ENCODE measurements around the gene LTBP2. TPM values are rescaled to one million over a fixed set of nuclear protein-coding genes. Genes with fewer than 3 reads are reported as not detected.

The LTBP2 gene
- total and polyA plus RNA-seq, 2 experiments from 2014 or later: 73.5 to 456 TPM

DNA sequence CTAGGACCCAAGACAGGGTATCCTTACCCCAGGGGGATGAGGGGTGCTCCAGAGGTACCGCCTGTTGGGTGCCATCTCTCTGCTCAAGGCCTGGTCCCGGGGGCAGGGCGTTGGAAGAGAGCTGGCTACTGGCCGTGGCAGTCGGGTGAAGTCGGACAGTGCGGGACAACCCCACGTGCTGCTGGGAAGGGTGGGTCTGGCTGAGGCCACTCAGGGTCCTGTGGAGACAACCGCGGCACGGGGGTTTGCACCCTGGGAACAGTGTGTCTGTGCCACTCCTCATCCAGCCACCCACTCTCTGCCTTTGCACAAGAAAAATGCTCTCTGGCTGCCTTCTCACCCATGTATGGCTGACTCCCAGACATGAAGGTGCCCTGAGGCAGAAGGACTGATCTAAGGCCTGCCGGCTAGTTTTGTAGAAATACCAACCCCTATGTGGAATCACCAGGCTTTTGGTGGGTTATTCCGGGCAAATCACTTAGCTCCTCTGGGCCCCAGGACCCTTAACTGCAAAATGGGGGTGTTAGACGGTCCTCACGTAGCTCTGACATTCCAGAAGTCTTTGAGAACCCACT, 56.5 kb downstream of the LTBP2 start:
- Histone ChIP-seq H3K27ac (no peak overlapping the region), H3K27me3 (replicated peaks; ENCODE audit: insufficient read depth) (no peaks in the 10 kb centered on the region), H4K20me1 (ENCODE audit: insufficient read depth) (no peaks in the 10 kb centered on the region), H3F3A (ENCODE audit: insufficient read depth) (peaks cover 25% of the 10 kb centered on the region), H3K4me3 (no peak overlapping the region), H3K9me3 (ENCODE audit: low read depth) (no peaks in the 10 kb centered on the region), H3K79me2 (ENCODE audit: insufficient read depth) (peaks cover 59% of the 10 kb centered on the region), H3K9ac (no peak overlapping the region), H3K9me2 (ENCODE audit: insufficient read depth) (no peaks in the 10 kb centered on the region), H3K4me2 (ENCODE audit: unreplicated experiment) (no peak overlapping the region), H3K4me1 (ENCODE audit: insufficient read depth) (peaks cover 33% of the 10 kb centered on the region), H2AFZ (no peak overlapping the region), H3K36me3 (ENCODE audit: low read depth) (peaks cover 5% of the 10 kb centered on the region; the same call in 1 of the 2 replicates)
- TF ChIP-seq EZH2phosphoT487 (IDR thresholded peaks at IDR 0.05; ENCODE audit: insufficient read depth, low read depth): no peak
- TF ChIP-seq EZH2 (IDR thresholded peaks at IDR 0.05; ENCODE audit: insufficient read depth, poor library complexity, severe bottlenecking): no peak
- in situ Hi-C loops (cut with MboI): no loop called here
- DNase-seq: peak; percentile 24
- 90 to 91% methylated on average over 15 of the region's 15 CpGs for WGBS, 2 experiments (ENCODE audit: low coverage in 1 of 2, low lambda C conversion rate in 2 of 2, missing lambda C conversion rate in 2 of 2)

DNA sequence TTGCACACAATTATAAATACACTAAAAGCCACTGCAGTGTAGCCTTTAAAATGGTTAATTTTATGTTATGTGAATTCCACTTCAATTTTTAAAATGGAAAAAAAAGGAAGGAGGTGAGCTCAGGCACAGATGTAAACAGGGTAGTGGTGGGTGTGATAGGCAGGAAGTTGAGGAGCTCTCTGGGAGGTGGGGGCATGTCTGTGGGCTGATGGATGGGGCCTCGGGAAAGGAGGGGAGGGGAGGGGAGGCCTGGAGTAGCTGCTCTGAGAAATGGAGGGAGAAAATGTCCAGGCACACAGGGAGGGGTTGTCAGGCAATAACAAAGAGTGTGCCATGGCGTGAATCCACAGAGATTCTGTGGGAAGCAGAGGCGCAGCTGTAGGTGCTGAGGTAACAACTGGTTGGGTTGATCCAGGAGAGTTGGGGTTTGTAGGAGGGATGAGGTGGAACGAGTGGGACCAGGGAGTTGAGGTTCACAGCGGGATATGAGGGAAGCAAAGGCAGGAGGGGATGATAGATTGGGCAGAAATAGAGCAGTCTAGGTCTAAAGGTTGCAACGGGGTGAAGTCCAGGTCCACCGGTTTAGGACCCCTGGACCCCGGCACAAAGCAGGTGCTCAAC, 57.2 kb downstream of the LTBP2 start:
- H3K27ac ChIP-seq: no peak overlapping the region
- no peak for DNase-seq
- WGBS, 2 experiments (ENCODE audit: low coverage in 1 of 2, low lambda C conversion rate in 2 of 2, missing lambda C conversion rate in 2 of 2): 90 to 100% methylated on average over 7 to 8 of the region's 8 CpGs
- H2AFZ ChIP-seq: no peak overlapping the region
- TF ChIP-seq EZH2 (IDR thresholded peaks at IDR 0.05; ENCODE audit: insufficient read depth, poor library complexity, severe bottlenecking) (no peak), EZH2phosphoT487 (IDR thresholded peaks at IDR 0.05; ENCODE audit: insufficient read depth, low read depth) (no peak)
- H3K4me3 ChIP-seq: no peak overlapping the region
- H3K9ac ChIP-seq: no peak overlapping the region
- peaks cover 5% of the 10 kb centered on the region; the same call in 1 of the 2 replicates for H3K36me3 ChIP-seq (ENCODE audit: low read depth)
- no peaks in the 10 kb centered on the region for H4K20me1 ChIP-seq (ENCODE audit: insufficient read depth)
- in situ Hi-C loops (cut with MboI): no loop called here
- no peaks in the 10 kb centered on the region for H3K9me3 ChIP-seq (ENCODE audit: low read depth)
- peaks cover 52% of the 10 kb centered on the region for H3K79me2 ChIP-seq (ENCODE audit: insufficient read depth)
- H3K27me3 ChIP-seq (replicated peaks; ENCODE audit: insufficient read depth): no peaks in the 10 kb centered on the region
- peaks cover 33% of the 10 kb centered on the region for H3K4me1 ChIP-seq (ENCODE audit: insufficient read depth)
- H3K9me2 ChIP-seq (ENCODE audit: insufficient read depth): no peaks in the 10 kb centered on the region
- H3K4me2 ChIP-seq (ENCODE audit: unreplicated experiment): no peak overlapping the region
- peaks cover 22% of the 10 kb centered on the region for H3F3A ChIP-seq (ENCODE audit: insufficient read depth)

DNA sequence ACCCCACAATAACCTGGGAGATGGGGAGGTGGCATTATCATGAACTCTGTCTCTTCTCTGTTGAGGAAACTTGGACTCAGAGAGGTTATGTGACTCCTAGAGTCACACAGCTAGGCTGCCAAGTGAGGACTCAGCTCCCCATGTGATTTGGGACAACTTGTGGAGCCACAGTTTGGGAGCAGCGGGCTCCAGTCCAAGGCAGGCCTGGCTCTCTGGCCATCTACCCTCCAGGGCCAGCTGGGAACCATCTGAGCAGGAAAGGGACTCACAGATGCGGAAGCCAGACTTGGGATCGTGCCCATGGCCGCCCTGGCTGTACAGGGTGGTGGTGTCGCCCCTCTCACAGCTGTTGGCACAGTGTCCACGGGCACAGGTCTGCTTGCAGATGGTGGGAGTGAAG, 59.4 kb downstream of the LTBP2 start:
- Histone ChIP-seq H3K4me2 (ENCODE audit: unreplicated experiment) (peak overlapping the region; percentile 12), H3K9ac (peak overlapping the region; percentile 10; the same call in 1 of the 2 replicates), H3K36me3 (ENCODE audit: low read depth) (peaks cover 11% of the 10 kb centered on the region; the same call in 1 of the 2 replicates), H3K9me2 (ENCODE audit: insufficient read depth) (no peaks in the 10 kb centered on the region), H3K9me3 (ENCODE audit: low read depth) (no peaks in the 10 kb centered on the region), H3K27me3 (replicated peaks; ENCODE audit: insufficient read depth) (no peaks in the 10 kb centered on the region), H4K20me1 (ENCODE audit: insufficient read depth) (no peaks in the 10 kb centered on the region), H3K4me1 (ENCODE audit: insufficient read depth) (peaks cover 39% of the 10 kb centered on the region), H3K79me2 (ENCODE audit: insufficient read depth) (peaks cover 29% of the 10 kb centered on the region), H3K27ac (peak overlapping the region; percentile 30), H3F3A (ENCODE audit: insufficient read depth) (peaks cover 33% of the 10 kb centered on the region), H2AFZ (no peak overlapping the region), H3K4me3 (no peak overlapping the region)
- DNase-seq: peak; percentile 82
- TF ChIP-seq EZH2 (IDR thresholded peaks at IDR 0.05; ENCODE audit: insufficient read depth, poor library complexity, severe bottlenecking): no peak
- TF ChIP-seq EZH2phosphoT487 (IDR thresholded peaks at IDR 0.05; ENCODE audit: insufficient read depth, low read depth): no peak
- WGBS, 2 experiments (ENCODE audit: low coverage in 1 of 2, low lambda C conversion rate in 2 of 2, missing lambda C conversion rate in 2 of 2): 10 to 19% methylated on average over 6 of the region's 6 CpGs
- in situ Hi-C loops (cut with MboI): no loop called here

DNA sequence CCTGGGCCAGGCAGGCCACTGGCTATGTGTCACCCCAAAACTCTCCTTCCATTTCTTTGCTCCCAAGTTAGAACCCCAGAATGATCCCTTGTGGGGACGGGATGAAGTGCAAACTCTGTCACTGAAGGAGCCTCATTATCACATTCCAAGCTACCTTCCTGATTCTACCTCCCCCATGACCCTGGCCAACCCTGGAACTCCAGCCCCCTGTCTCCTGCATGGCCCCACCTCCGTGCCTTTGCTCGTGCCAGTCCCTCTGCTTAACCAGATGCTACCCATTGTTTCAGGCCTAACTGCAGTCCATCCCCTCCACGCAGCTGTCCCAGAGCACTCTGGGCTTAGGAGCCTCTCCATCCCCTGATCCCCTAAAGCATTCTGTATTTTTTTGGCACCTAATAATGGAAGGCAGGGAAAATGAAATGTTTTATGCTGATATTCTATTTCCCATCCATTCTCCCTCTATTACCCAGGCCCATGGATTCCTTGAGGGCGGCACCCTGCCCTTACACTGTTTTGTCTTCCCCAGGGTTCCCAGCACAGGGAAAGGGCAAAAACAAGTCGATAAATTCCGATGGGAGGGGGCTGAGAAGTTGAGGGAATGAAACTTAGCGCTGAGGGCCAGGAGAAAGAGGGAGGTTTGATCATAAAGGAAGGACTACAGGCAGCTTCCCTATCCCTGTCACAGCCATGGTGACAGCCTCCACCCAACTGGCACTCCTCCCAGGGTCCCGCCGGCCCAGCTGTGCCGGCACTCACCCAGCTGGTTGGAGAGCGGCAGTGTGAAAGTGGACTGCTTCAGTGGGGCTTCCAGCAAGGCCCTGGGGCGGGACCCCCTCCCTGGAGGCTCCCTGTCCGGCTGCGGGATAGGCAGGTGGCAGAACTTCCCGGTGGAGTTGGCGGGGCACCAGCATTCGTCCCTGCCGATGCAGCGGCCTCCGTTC, 60.3 kb downstream of the LTBP2 start:
- Histone ChIP-seq H3K36me3 (ENCODE audit: low read depth) (peaks cover 16% of the 10 kb centered on the region; the same call in 1 of the 2 replicates), H3K27me3 (replicated peaks; ENCODE audit: insufficient read depth) (no peaks in the 10 kb centered on the region), H3K4me3 (no peak overlapping the region), H4K20me1 (ENCODE audit: insufficient read depth) (no peaks in the 10 kb centered on the region), H3F3A (ENCODE audit: insufficient read depth) (peaks cover 38% of the 10 kb centered on the region), H3K9me2 (ENCODE audit: insufficient read depth) (no peaks in the 10 kb centered on the region), H3K4me2 (ENCODE audit: unreplicated experiment) (no peak overlapping the region), H3K9me3 (ENCODE audit: low read depth) (no peaks in the 10 kb centered on the region), H3K79me2 (ENCODE audit: insufficient read depth) (peaks cover 20% of the 10 kb centered on the region), H3K9ac (peak overlapping the region; percentile 10; the same call in 1 of the 2 replicates), H3K4me1 (ENCODE audit: insufficient read depth) (peaks cover 39% of the 10 kb centered on the region), H3K27ac (peak overlapping the region; percentile 30), H2AFZ (no peak overlapping the region)
- in situ Hi-C loops (cut with MboI): no loop called here
- 43 to 46% methylated on average over 17 to 21 of the region's 21 CpGs for WGBS, 2 experiments (ENCODE audit: low coverage in 1 of 2, low lambda C conversion rate in 2 of 2, missing lambda C conversion rate in 2 of 2)
- DNase-seq: peak; percentile 24
- TF ChIP-seq EZH2 (IDR thresholded peaks at IDR 0.05; ENCODE audit: insufficient read depth, poor library complexity, severe bottlenecking): no peak
- TF ChIP-seq EZH2phosphoT487 (IDR thresholded peaks at IDR 0.05; ENCODE audit: insufficient read depth, low read depth): no peak
